Epithelial cell of proximal tubule (primary cell): ENCODE measurements around the gene PLK5. TPM values are rescaled to one million over a fixed set of nuclear protein-coding genes. Genes with fewer than 3 reads are reported as not detected.

Experiments used
- DNase-seq: peaks from one replicate; pipeline ENCODE4 v3.0.0-alpha.2; 2011; ENCODE audit warnings: low read depth
- H3K4me3 ChIP-seq: 2 replicates; pipeline ENCODE4 v1.5.1; 2011; ENCODE audit warnings: low read depth, mild to moderate bottlenecking, low read length
- CTCF ChIP-seq: conservative IDR thresholded peaks from 2 replicates; pipeline ENCODE4 v1.5.1; 2012; ENCODE audit warnings: low read depth, mild to moderate bottlenecking, low read length
- total RNA-seq: library from RNA; depleted of rRNA; stranded (reverse); fragments of >200 nt; gene quantifications from 2 replicates; pipeline ENCODE4 v1.2.3, GENCODE V29; 2015

Gene PLK5
- total RNA-seq, 1 donor from 2014 or later = not detected

- no peak for TF ChIP-seq CTCF
- DNase-seq = no peak
Observed at GRCh38 chr19:1481893-1482360, 42.0 kb upstream of the PLK5 start.

GRCh38 chr19:1482361-1483130 lies 41.3 kb upstream of the PLK5 start:
- no peak for TF ChIP-seq CTCF
- H3K4me3 ChIP-seq = no peak overlapping the region
- DNase-seq = no peak

More at GRCh38 chr19:1481893-1482360, 42.0 kb upstream of the PLK5 start:
- no peak overlapping the region for H3K4me3 ChIP-seq

- no peak for TF ChIP-seq CTCF
- H3K4me3 ChIP-seq = no peak overlapping the region
- no peak for DNase-seq
Observed at GRCh38 chr19:1483131-1483978, 40.5 kb upstream of the PLK5 start.

GRCh38 chr19:1483979-1484428 lies 39.9 kb upstream of the PLK5 start:
- no peak for TF ChIP-seq CTCF
- DNase-seq = no peak
- no peak overlapping the region for H3K4me3 ChIP-seq

- DNase-seq = no peak
- TF ChIP-seq CTCF = no peak
- H3K4me3 ChIP-seq = no peak overlapping the region
Observed at GRCh38 chr19:1486720-1487575, 36.9 kb upstream of the PLK5 start.

GRCh38 chr19:1487576-1488281 lies 36.1 kb upstream of the PLK5 start:
- TF ChIP-seq CTCF = no peak
- DNase-seq = no peak
- no peak overlapping the region for H3K4me3 ChIP-seq
